IPS-18a (cell line): ENCODE measurements around the gene BBC3.
"Not testable (repeated sequence)": the region's sequence is repeated elsewhere in the genome, so short reads cannot be mapped to it uniquely, and the experiment has no call there.

ENCODE experiments used
- H3K27ac ChIP-seq: one replicate; pipeline ENCODE4 v1.5.1; 2013; ENCODE audit warnings: low read length
- H3K27me3 ChIP-seq: one replicate; pipeline ENCODE4 v1.6.1; 2013; ENCODE audit warnings: mild to moderate bottlenecking, low read length; ENCODE audit not compliant: control insufficient read depth, insufficient read depth
- H3K36me3 ChIP-seq: one replicate; pipeline ENCODE4 v1.6.1; 2013; ENCODE audit warnings: low read depth, low read length; ENCODE audit not compliant: control insufficient read depth
- H3K4me1 ChIP-seq: one replicate; pipeline ENCODE4 v1.6.1; 2013; ENCODE audit warnings: low read depth, low read length; ENCODE audit not compliant: control insufficient read depth
- H3K4me3 ChIP-seq: one replicate; pipeline ENCODE4 v1.5.1; 2013; ENCODE audit warnings: low read length
- H3K9ac ChIP-seq: one replicate; pipeline ENCODE4 v1.6.1; 2013; ENCODE audit warnings: mild to moderate bottlenecking, low read length, moderate library complexity
- H3K9me3 ChIP-seq: one replicate; pipeline ENCODE4 v1.6.1; 2013; ENCODE audit warnings: low read depth, low read length; ENCODE audit not compliant: control insufficient read depth

Gene BBC3

DNA sequence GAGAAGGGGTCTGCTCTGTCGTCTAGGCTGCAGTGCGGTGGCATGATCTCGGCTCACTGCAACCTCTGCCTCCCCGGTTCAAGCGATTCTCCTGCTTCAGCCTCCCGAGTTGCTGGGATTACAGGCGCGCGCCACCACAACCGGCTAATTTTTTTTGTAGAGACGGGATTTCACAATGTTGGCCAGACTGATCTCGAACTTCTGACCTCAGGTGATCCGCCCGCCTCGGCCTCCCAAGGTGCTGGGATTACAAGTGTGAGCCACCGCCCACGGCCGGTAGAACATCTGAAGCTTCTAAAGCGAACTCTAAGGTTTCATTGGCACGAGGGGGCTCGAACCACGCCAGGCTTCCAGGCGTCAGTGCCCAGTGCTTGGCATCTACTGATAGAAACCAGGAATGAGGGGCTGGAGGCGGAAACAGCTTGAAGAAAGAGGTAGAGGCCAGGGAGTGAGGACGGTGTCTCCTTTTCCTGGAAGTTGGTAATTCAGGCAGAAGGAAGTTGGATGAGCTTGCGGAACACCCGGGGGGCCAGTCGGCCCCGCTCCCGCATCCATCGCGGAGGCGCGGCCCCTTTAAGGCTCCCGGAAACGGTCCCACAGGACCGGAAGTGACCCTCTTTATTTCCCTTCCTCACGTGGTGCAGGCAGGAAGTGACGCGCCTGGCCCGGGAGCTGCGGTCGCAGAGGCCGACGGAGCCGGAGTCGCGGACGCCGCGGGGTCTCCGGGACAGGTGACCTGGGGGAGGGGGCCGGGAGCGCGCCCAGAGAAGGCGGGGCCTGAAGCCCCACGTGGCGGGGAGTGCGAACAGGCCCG is 25.1 kb upstream of the BBC3 start, which contains the start of gene CCDC9:
CCDC9 (plus strand) TSS at position 647 of the 814 bp plus-strand sequence. CDS start 1,876 bp downstream, outside the sequence.
- Histone ChIP-seq H3K4me1 (peaks cover 6% of the 10 kb centered on the region), H3K36me3 (peaks cover 18% of the 10 kb centered on the region), H3K27me3 (no peaks in the 10 kb centered on the region), H3K27ac (peak within 1 kb of the TSS; percentile 78), H3K4me3 (peak within 1 kb of the TSS; percentile 89), H3K9me3 (no peaks in the 10 kb centered on the region), H3K9ac (peak within 1 kb of the TSS; percentile 77)

DNA sequence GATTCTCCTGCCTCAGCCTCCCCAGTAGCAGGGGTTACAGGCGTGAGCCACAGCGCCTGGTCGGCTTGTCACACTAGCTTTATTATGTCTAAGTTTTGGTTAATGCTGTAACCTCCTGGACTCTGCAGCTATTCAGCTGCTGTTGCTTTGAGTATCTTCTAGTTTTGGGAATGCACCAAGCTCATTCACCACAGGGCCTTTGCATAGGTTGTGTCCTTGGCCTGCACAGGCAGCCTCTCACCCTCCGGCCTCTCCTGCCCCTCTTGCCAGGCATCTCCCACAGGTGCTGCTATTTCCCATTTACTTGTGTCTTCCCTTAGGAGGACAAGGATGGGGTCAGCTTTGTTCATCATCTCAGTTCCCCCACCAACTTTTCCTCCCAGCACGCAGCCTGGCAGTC is 23.0 kb upstream of the BBC3 start:
- no peaks in the 10 kb centered on the region for H3K27me3 ChIP-seq
- H3K4me1 ChIP-seq = peaks cover 6% of the 10 kb centered on the region
- no peak overlapping the region for H3K27ac ChIP-seq
- no peak overlapping the region for H3K4me3 ChIP-seq
- peaks cover 5% of the 10 kb centered on the region for H3K36me3 ChIP-seq
- H3K9ac ChIP-seq = no peak overlapping the region
- H3K9me3 ChIP-seq = no peaks in the 10 kb centered on the region

- H3K27ac ChIP-seq = no peak overlapping the region
- H3K27me3 ChIP-seq = no peaks in the 10 kb centered on the region
- H3K36me3 ChIP-seq = no peaks in the 10 kb centered on the region
- no peak overlapping the region for H3K4me3 ChIP-seq
- no peaks in the 10 kb centered on the region for H3K9me3 ChIP-seq
- H3K4me1 ChIP-seq = peaks cover 6% of the 10 kb centered on the region
- no peak overlapping the region for H3K9ac ChIP-seq
Observed at GRCh38 chr19:47253467-47253881, 22.5 kb upstream of the BBC3 start.

- not testable (repeated sequence) for H3K4me1 ChIP-seq, H3K27me3 ChIP-seq, H3K9ac ChIP-seq, H3K36me3 ChIP-seq, H3K4me3 ChIP-seq, H3K9me3 ChIP-seq, H3K27ac ChIP-seq
Observed at GRCh38 chr19:47253016-47253415, 22.0 kb upstream of the BBC3 start.

DNA sequence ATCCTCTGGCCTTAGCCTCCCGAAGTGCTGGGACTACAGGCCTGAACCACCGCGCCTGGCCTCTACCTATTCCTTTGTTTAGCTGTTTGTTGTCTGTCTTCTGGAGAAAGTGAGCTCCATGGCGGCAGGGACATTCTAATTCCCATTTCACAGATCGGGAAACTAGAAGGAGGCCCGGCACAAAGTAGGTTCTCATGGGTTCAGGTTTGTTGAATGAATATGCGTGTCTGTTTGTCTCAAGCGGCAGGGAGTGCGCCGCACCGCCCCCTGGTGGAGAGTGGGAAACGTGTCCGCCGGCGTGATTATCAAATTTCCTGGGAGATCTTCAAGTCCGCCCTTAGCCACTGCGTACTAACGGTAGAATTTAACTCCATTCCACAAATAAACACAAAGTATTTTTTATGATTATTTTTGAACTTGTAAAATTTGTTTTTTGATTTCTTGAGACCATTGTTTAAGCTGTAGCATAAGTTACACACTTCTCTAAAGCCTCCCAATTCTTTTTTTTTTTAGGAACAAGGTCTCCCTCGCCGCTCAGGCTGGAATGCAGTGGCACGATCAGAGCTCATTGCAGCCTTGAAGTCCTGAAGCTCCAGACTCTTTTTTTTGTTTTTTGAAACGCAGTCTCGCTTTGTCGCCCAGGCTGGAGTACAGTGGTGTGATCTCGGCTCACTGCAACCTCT is 16.4 kb upstream of the BBC3 start:
- Histone ChIP-seq H3K36me3 (no peaks in the 10 kb centered on the region), H3K27ac (no peak overlapping the region), H3K9me3 (no peaks in the 10 kb centered on the region), H3K27me3 (peaks cover 11% of the 10 kb centered on the region), H3K9ac (no peak overlapping the region), H3K4me1 (peaks cover 15% of the 10 kb centered on the region), H3K4me3 (no peak overlapping the region)

DNA sequence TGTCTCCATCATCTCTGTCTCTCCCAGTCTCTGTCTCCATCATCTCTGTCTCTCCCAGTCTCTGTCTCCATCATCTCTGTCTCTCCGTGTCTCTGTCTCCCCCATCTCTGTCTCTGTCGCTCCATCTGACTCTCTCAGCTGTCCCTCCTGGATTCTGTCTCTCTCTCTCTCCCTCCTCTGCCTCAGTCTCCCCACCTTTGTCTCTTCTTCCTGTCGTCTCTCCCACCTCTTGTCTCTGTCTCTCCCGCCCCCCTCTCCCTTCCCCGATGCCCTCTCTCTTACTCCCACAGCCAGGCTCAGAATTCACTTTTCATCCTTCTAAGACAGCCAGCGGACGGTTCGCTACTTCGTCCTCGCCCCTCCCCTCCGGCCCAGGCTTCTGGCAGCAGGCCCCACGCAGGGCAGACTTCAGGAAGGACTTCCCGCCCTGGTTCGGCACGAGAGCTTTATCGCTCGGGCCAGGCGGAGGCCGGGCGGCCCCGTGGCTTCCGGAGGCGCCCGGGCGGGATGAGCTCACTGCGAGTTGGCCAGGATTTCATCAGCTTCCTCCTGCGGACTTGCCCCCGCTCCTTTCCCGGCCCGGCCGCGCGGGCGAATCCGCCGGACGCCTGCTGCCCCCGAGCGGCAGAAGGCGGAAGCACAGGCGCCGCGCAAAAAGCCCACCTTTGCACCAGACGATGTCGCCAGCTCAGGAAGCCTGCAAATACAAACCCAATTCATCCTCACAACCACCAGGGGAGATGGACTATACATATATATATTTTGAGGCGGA is 13.0 kb upstream of the BBC3 start:
- peak overlapping the region; percentile 56 for H3K9ac ChIP-seq
- H3K9me3 ChIP-seq = no peaks in the 10 kb centered on the region
- H3K27ac ChIP-seq = peak overlapping the region; percentile 62
- peak overlapping the region; percentile 46 for H3K4me3 ChIP-seq
- peaks cover 44% of the 10 kb centered on the region for H3K27me3 ChIP-seq
- no peaks in the 10 kb centered on the region for H3K36me3 ChIP-seq
- peaks cover 22% of the 10 kb centered on the region for H3K4me1 ChIP-seq

- no peaks in the 10 kb centered on the region for H3K36me3 ChIP-seq
- H3K4me3 ChIP-seq = peak overlapping the region; percentile 46
- H3K9me3 ChIP-seq = no peaks in the 10 kb centered on the region
- H3K9ac ChIP-seq = peak overlapping the region; percentile 56
- peaks cover 50% of the 10 kb centered on the region for H3K27me3 ChIP-seq
- no peak overlapping the region for H3K27ac ChIP-seq
- H3K4me1 ChIP-seq = peaks cover 24% of the 10 kb centered on the region
Observed at GRCh38 chr19:47243364-47243775, 12.4 kb upstream of the BBC3 start.

DNA sequence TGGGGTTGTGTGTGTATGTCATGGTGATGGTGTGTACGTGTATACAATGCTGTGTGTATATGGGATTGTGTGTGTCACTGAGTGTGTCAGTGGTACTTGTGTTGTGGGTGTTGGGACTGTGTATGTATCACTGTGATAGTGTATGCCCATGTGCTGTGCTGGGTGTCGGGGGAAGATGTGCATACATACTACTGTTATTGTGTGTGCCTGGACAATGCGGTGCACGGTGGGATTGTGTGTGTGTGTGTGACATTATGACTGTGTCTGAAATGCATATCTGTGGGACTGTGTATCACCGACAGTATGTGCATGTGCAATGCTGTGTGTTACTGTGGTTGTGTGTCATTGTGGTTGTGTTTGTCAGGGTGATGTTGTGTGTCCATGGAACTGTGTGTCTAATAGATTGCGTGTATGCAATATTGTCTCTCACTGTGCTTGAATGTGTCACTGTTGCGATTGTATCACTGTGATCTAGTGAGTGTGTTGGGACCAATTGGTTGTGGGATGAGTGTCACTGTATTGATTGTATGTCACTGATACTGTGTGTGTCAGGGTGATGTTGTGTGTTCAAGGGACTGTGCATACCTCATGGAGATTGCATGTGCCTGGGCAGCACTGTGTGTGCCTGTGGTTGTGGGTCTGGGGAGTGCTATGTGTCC is 11.0 kb upstream of the BBC3 start:
- no peaks in the 10 kb centered on the region for H3K9me3 ChIP-seq
- peaks cover 50% of the 10 kb centered on the region for H3K27me3 ChIP-seq
- no peak overlapping the region for H3K27ac ChIP-seq
- no peak overlapping the region for H3K4me3 ChIP-seq
- H3K9ac ChIP-seq = no peak overlapping the region
- no peaks in the 10 kb centered on the region for H3K36me3 ChIP-seq
- peaks cover 24% of the 10 kb centered on the region for H3K4me1 ChIP-seq

GRCh38 chr19:47240996-47241918 is 10.3 kb upstream of the BBC3 start:
- no peak overlapping the region for H3K4me3 ChIP-seq
- no peak overlapping the region for H3K27ac ChIP-seq
- peaks cover 24% of the 10 kb centered on the region for H3K4me1 ChIP-seq

GRCh38 chr19:47240556-47240955 is 9.6 kb upstream of the BBC3 start:
- peaks cover 50% of the 10 kb centered on the region for H3K27me3 ChIP-seq
- no peaks in the 10 kb centered on the region for H3K9me3 ChIP-seq
- no peak overlapping the region for H3K9ac ChIP-seq
- H3K4me3 ChIP-seq = peak overlapping the region; percentile 15
- peaks cover 24% of the 10 kb centered on the region for H3K4me1 ChIP-seq
- no peaks in the 10 kb centered on the region for H3K36me3 ChIP-seq
- no peak overlapping the region for H3K27ac ChIP-seq

More at GRCh38 chr19:47240996-47241918, 10.3 kb upstream of the BBC3 start:
- H3K9me3 ChIP-seq = no peaks in the 10 kb centered on the region
- peaks cover 50% of the 10 kb centered on the region for H3K27me3 ChIP-seq
- H3K9ac ChIP-seq = no peak overlapping the region
- no peaks in the 10 kb centered on the region for H3K36me3 ChIP-seq
